Esophagus muscularis mucosa (tissue), 4 donors: ENCODE measurements around the gene EFCAB3.

Source experiments
- EP300 ChIP-seq: sonication (generic); formaldehyde crosslinking; IDR thresholded peaks from one replicate; pipeline ENCODE4 v1.6.1; 2017; ENCODE audit warnings: antibody characterized with exemption
- POLR2A ChIP-seq: fragments of 450-650 bp; IDR thresholded peaks from one replicate; pipeline ENCODE4 v1.6.1; 2017; ENCODE audit warnings: antibody characterized with exemption, moderate library complexity, mild to moderate bottlenecking, low read depth
- TF ChIP-seq, protein P1 (sequence below), 3 experiments: fragments of 200-600 bp in 2 of 3; fragments of 450-650 bp in 1 of 3; sonication (generic) in 2 of 3; IDR thresholded peaks; one replicate each; pipeline ENCODE4 v1.5.1; 2017 to 2019; ENCODE audit warnings: antibody characterized with exemption in 3 of 3, mild to moderate bottlenecking in 2 of 3, moderate library complexity in 1 of 3

GRCh38 chr17:62398891-62399290, 18.5 kb downstream of the EFCAB3 start:
- TF ChIP-seq, protein P1, sequence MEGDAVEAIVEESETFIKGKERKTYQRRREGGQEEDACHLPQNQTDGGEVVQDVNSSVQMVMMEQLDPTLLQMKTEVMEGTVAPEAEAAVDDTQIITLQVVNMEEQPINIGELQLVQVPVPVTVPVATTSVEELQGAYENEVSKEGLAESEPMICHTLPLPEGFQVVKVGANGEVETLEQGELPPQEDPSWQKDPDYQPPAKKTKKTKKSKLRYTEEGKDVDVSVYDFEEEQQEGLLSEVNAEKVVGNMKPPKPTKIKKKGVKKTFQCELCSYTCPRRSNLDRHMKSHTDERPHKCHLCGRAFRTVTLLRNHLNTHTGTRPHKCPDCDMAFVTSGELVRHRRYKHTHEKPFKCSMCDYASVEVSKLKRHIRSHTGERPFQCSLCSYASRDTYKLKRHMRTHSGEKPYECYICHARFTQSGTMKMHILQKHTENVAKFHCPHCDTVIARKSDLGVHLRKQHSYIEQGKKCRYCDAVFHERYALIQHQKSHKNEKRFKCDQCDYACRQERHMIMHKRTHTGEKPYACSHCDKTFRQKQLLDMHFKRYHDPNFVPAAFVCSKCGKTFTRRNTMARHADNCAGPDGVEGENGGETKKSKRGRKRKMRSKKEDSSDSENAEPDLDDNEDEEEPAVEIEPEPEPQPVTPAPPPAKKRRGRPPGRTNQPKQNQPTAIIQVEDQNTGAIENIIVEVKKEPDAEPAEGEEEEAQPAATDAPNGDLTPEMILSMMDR (IDR thresholded peaks at IDR 0.05) = no peak
- TF ChIP-seq POLR2A (no peak), EP300 (no peak)
